Keratinocyte (primary cell): Measurements from ENCODE around the gene DLX4.

Experiments used
- EZH2 ChIP-seq: IDR thresholded peaks from one replicate; pipeline ENCODE4 v1.6.1; 2012; ENCODE audit warnings: inconsistent platforms, mild to moderate bottlenecking, low read length, moderate library complexity
- TF ChIP-seq, protein P1 (sequence below), 3 experiments: IDR thresholded peaks in 1 of 3; conservative IDR thresholded peaks in 1 of 3; optimal IDR thresholded peaks in 1 of 3; 2 replicates in 2 of 3; 3 replicates in 1 of 3; pipeline versions ENCODE3 to v1.5.1; 2011; ENCODE audit warnings: low read length in 3 of 3, mild to moderate bottlenecking in 3 of 3, moderate library complexity in 2 of 3, control low read depth in 1 of 3, inconsistent platforms in 1 of 3; ENCODE audit not compliant: insufficient read depth in 2 of 3; ENCODE audit errors: extremely low read depth in 1 of 3

DNA sequence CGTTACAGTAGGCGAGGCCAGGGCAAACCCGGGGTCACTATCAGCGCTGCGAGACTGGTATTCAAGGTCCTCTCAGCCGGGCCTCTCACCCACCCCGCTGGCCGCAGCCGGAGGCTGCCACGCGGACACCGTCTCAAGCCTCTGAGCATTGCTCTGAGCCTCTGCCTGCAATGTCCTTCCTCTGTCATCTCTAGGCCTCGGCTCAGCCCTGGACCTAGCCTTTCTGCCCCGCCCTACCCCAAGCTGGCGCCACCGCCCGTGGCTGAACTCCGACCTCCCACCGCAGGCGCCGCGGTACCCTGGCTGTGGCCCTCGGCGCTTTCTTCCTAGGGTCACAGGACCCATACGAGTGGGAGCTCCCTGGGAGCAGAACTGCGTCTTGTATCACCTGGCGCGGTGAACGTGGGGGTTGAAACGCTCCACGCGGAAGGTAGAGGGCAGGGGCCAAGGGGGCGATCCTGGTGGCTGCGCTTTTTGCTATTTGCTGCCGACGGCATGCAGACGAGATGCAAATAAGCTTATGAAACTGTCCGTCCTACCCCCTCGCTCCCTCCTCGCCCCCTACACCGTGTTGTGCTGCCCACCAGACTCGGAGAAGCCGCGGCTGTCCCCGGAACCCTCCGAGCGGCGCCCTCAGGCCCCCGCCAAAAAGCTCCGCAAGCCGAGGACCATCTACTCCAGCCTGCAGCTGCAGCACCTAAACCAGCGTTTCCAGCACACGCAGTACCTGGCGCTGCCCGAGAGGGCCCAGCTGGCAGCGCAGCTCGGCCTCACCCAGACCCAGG, 3.7 kb downstream of the DLX4 start:
- TF ChIP-seq, protein P1, sequence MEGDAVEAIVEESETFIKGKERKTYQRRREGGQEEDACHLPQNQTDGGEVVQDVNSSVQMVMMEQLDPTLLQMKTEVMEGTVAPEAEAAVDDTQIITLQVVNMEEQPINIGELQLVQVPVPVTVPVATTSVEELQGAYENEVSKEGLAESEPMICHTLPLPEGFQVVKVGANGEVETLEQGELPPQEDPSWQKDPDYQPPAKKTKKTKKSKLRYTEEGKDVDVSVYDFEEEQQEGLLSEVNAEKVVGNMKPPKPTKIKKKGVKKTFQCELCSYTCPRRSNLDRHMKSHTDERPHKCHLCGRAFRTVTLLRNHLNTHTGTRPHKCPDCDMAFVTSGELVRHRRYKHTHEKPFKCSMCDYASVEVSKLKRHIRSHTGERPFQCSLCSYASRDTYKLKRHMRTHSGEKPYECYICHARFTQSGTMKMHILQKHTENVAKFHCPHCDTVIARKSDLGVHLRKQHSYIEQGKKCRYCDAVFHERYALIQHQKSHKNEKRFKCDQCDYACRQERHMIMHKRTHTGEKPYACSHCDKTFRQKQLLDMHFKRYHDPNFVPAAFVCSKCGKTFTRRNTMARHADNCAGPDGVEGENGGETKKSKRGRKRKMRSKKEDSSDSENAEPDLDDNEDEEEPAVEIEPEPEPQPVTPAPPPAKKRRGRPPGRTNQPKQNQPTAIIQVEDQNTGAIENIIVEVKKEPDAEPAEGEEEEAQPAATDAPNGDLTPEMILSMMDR (optimal IDR thresholded peaks at IDR 0.05 in 1 of 3, IDR thresholded peaks at IDR 0.05 in 1 of 3, conservative IDR thresholded peaks at IDR 0.05 in 1 of 3; ENCODE audit: extremely low read depth in 1 of 3, insufficient read depth in 2 of 3, low read length in 3 of 3): peak in 1 of 3 experiments; percentile 20
- TF ChIP-seq EZH2: no peak
